Measurements from ENCODE around the gene CMC4.

Gene CMC4

DNA sequence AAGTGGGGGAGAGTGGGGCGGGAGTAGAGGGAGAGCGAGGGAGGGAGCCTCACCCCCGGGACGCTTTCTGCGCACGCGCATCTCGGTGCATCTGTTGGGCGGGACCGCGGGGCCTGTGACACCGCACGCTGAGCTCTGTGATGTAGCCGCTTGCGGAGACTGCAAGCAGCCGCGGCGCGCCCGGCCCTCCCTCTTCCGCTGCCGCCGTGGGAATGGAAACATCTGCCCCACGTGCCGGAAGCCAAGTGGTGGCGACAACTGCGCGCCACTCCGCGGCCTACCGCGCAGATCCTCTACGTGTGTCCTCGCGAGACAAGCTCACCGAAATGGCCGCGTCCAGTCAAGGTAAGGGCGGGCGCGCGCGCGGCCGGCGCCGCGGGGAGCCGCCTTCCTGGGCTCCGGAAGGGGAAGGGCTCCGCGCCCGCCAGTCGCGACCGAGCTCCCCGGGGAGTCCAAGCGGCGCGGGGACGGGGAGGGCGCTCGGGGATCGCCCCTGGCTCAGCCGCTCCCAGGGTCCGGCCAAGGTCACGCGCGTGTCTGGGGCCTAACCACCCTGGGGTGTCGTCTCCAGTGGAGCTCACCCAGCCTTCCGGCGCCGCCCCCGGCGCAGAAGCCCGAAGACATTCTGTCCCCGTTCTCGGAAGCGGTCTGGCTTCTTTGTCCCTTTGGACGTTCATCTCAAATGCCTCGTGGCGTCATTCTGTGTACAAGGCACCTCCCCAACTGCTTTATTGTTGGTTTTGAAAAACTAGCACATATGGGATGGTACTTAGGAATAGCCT is 44.0 kb downstream of the CMC4 start, which contains the start of gene FUNDC2:
TSS of gene FUNDC2 (plus strand) at position 118 of the 782 bp plus-strand sequence. CDS start at position 213, 95 bp downstream.
- peak; percentile 87 for DNase-seq (ENCODE audit: extremely low spot score)
- POLR2A ChIA-PET: interaction anchor here (0.9 to 1.1 kb wide), 2 partner anchors 30 to 36 kb away, joined by 3 to 5 read pairs; no protein-coding TSS in a partner anchor
- CTCF ChIA-PET: interaction anchor here (0.8 to 1.0 kb wide), 2 partner anchors 30 to 43 kb away, joined by 3 to 4 read pairs; no protein-coding TSS in a partner anchor
- TF ChIP-seq, protein P1, sequence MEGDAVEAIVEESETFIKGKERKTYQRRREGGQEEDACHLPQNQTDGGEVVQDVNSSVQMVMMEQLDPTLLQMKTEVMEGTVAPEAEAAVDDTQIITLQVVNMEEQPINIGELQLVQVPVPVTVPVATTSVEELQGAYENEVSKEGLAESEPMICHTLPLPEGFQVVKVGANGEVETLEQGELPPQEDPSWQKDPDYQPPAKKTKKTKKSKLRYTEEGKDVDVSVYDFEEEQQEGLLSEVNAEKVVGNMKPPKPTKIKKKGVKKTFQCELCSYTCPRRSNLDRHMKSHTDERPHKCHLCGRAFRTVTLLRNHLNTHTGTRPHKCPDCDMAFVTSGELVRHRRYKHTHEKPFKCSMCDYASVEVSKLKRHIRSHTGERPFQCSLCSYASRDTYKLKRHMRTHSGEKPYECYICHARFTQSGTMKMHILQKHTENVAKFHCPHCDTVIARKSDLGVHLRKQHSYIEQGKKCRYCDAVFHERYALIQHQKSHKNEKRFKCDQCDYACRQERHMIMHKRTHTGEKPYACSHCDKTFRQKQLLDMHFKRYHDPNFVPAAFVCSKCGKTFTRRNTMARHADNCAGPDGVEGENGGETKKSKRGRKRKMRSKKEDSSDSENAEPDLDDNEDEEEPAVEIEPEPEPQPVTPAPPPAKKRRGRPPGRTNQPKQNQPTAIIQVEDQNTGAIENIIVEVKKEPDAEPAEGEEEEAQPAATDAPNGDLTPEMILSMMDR (IDR thresholded peaks at IDR 0.05; ENCODE audit: control extremely low read depth, extremely low read depth, low read depth, missing control alignments): no peak

DNA sequence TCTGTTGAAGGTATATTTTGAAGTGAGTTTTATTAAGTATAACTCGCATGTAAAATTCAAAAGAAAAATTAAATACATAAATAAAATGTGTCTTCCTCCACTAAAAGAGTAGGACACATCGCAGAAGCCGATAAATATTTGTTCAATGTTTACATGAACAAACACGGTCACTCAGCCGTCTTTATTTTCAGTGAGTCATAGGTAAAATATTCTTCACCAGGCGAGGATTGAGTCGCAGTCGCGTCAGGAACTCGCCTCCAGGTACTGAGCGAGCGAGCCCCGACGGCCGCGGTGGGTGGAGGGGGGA is 44.6 kb downstream of the CMC4 start:
- CTCF ChIA-PET: interaction anchor here (0.8 kb wide), 1 partner anchor 31 kb away, joined by 4 read pairs; no protein-coding TSS in a partner anchor
- POLR2A ChIA-PET: interaction anchor here (0.9 to 1.1 kb wide), 2 partner anchors 31 to 35 kb away, joined by 3 to 5 read pairs; no protein-coding TSS in a partner anchor
- no peak for DNase-seq (ENCODE audit: extremely low spot score)
- TF ChIP-seq, protein P1 (IDR thresholded peaks at IDR 0.05; ENCODE audit: control extremely low read depth, extremely low read depth, low read depth, missing control alignments): no peak

DNA sequence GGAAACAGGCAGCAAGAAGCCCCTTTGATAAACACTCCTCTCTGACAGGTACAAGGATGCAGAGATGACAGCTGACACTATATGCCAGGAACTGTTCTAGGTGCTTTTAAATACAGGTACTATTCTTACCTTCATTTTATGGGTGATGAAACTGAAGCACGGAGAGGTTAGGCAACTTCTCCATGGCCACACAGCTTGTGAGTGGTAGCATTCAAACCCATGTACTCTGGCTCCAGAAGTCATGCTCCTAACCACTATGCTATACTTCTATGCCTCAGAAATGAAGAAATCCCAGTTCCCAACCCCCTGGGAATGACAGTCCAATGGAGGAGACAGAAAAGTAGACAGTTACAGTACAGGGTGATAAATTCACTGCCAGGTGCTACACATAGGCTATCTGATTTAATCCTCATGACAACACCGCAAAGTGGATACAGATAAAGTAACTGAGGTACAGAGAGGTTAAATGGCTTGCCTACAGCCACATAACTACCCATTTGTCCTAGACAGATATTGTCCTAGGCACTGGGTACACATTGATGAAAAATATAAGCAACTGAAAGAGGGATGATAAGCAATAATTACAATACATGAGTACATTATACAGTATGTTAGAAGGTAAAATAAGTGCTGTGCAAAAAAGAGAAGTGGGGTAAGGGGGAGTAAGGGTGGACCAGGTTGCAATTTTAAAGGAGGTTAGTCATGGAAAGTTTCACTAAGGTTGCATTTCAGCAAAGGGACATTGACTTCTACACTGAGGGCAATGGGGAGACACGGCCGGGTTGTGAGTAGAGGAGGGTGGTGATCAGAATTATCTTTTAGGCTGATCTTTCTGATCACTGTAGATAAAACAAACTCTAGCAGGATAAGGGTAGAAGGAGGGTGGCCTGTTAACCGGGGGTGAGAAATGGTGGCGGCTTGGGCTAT is 46.8 kb downstream of the CMC4 start:
- TF ChIP-seq, protein P1 (IDR thresholded peaks at IDR 0.05; ENCODE audit: control extremely low read depth, extremely low read depth, low read depth, missing control alignments): no peak
- ChIA-PET CTCF (interaction anchor here (1.0 kb wide), 1 partner anchor 33 kb away, joined by 3 read pairs; no protein-coding TSS in a partner anchor), POLR2A (no interaction called here)
- no peak for DNase-seq (ENCODE audit: extremely low spot score)

DNA sequence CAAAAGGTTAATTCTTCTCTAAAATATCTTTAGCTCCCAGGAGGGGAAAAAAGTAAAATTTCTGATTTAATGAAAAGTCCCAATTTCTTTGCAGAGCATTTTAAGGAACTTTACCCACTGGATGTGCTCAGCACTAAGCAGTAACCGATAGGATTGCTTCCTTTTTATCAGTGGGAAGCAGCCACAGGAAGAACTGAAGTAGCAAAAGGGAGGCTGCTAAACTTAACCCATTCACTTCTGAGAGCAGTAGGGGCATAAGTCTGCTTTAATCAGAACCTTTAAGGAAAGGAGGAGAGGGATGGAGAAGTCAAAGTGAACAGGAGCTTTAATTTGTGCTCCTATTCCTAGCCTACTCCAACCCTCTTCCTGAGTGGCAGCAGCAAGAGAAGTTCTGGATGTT is 48.4 kb downstream of the CMC4 start, which contains the start of gene F8:
TSS of gene F8 (minus strand) at position 139 of the 400 bp plus-strand sequence. CDS start 171 bp downstream, outside the sequence.
- no peak for DNase-seq (ENCODE audit: extremely low spot score)
- TF ChIP-seq, protein P1 (IDR thresholded peaks at IDR 0.05; ENCODE audit: control extremely low read depth, extremely low read depth, low read depth, missing control alignments): no peak
- CTCF ChIA-PET: interaction anchor here (1.0 kb wide), 1 partner anchor 34 kb away, joined by 3 read pairs; no protein-coding TSS in a partner anchor
- POLR2A ChIA-PET: no interaction called here

DNA sequence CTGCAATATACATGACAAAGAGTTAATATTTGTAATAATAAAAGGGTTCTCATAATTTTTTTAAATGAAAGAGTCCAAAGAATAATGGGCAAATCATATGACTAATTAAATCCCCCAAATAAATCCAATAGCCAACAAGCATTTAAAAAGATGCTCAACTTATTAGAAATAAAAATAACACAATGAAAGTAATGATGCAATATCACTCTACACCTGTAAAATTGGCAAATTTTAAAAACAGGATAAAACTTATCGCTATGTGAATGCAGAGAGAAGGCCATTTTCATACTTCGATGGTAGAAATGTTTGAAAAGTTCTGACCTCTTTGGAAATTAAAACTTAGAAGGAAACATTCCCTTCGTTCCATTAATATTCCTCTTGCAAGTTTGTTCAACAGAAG is 50.3 kb downstream of the CMC4 start:
- ChIA-PET POLR2A (no interaction called here), CTCF (no interaction called here)
- TF ChIP-seq, protein P1 (IDR thresholded peaks at IDR 0.05; ENCODE audit: control extremely low read depth, extremely low read depth, low read depth, missing control alignments): no peak
- DNase-seq (ENCODE audit: extremely low spot score): no peak
